CD4-positive, alpha-beta T cell (primary cell): ENCODE data around the gene PLA2G15. TPM values are rescaled to one million over a fixed set of nuclear protein-coding genes. Genes with fewer than 3 reads are reported as not detected.

Experiments
- ATAC-seq: fragments of 200-7000 bp; cut with Tn5 transposase; one replicate; pipeline ENCODE4 v1.10.0; 2022; ENCODE audit warnings: mild to moderate bottlenecking; ENCODE audit not compliant: poor library complexity
- CTCF ChIA-PET: fragments of 350-600 bp; sonication (Branson Sonifier 250); formaldehyde crosslinking; loops from one replicate; lab custom pipeline; 2021; ENCODE audit warnings: antibody characterized with exemption, inconsistent platforms; lab: Charles Lee
- POLR2A ChIA-PET: fragments of 350-600 bp; sonication (Branson Sonifier 250); formaldehyde crosslinking; loops from one replicate; lab custom pipeline; 2021; ENCODE audit warnings: antibody characterized with exemption, inconsistent platforms; lab: Charles Lee
- DNase-seq, 14 experiments: peaks; one replicate each; pipeline ENCODE4 v3.0.0-alpha.2; 2013 to 2020; ENCODE audit warnings: mixed read lengths in 2 of 14
- H3K27ac ChIP-seq, 2 donors: one replicate each; pipeline versions ENCODE4 v1.5.1 to v1.7.0; 2013; ENCODE audit warnings: low read length in 2 of 2, low read depth in 1 of 2, mild to moderate bottlenecking in 1 of 2
- H3K27me3 ChIP-seq, 2 experiments: 1 replicate in 1 of 2; 2 replicates in 1 of 2; pipeline versions ENCODE4 v1.6.1 to v1.7.0; 2013; ENCODE audit warnings: low read length in 2 of 2, control low read depth in 1 of 2, mild to moderate bottlenecking in 1 of 2, moderate library complexity in 1 of 2; ENCODE audit not compliant: insufficient read depth in 2 of 2, control insufficient read depth in 1 of 2
- H3K36me3 ChIP-seq: one replicate; pipeline ENCODE4 v1.6.1; 2013; ENCODE audit warnings: low read length, control low read depth; ENCODE audit not compliant: insufficient read depth
- H3K4me1 ChIP-seq: one replicate; pipeline ENCODE4 v1.6.1; 2013; ENCODE audit warnings: low read length, control low read depth; ENCODE audit not compliant: insufficient read depth
- H3K4me3 ChIP-seq: one replicate; pipeline ENCODE4 v1.5.1; 2013; ENCODE audit warnings: mild to moderate bottlenecking, low read length, moderate library complexity
- H3K9me3 ChIP-seq, 2 experiments: 1 replicate in 1 of 2; 2 replicates in 1 of 2; pipeline versions ENCODE4 v1.6.1 to v1.7.0; 2013; ENCODE audit warnings: low read length in 2 of 2, mild to moderate bottlenecking in 2 of 2, control low read depth in 1 of 2, moderate library complexity in 1 of 2; ENCODE audit not compliant: control insufficient read depth in 1 of 2, insufficient read depth in 1 of 2
- H3K27ac Mint-ChIP-seq: one replicate; pipeline ENCODE4 v1.8.0; 2020; ENCODE audit warnings: mixed read lengths
- H3K27me3 Mint-ChIP-seq: one replicate; pipeline ENCODE4 v1.8.0; 2021; ENCODE audit warnings: mixed read lengths
- H3K36me3 Mint-ChIP-seq: one replicate; pipeline ENCODE4 v1.8.0; 2021; ENCODE audit warnings: low read depth, mixed read lengths
- H3K4me1 Mint-ChIP-seq: one replicate; pipeline ENCODE4 v1.8.0; 2021; ENCODE audit warnings: low read depth, mixed read lengths
- H3K4me3 Mint-ChIP-seq: one replicate; pipeline ENCODE4 v1.8.0; 2020; ENCODE audit warnings: mild to moderate bottlenecking, mixed read lengths
- H3K9me3 Mint-ChIP-seq: one replicate; pipeline ENCODE4 v1.8.0; 2020; ENCODE audit warnings: mixed read lengths
- CTCF ChIP-seq: fragments of 200-600 bp; IDR thresholded peaks from one replicate; pipeline ENCODE4 v1.8.0; 2022; ENCODE audit warnings: antibody characterized with exemption, mild to moderate bottlenecking
- intact Hi-C, 2 experiments: fragments of 100-400 bp; cut with DNase I in 1 of 2; cut with micrococcal nuclease in 1 of 2; formaldehyde crosslinking; loops; one replicate each; pipeline versions ENCODE4 v1.15.1 to v1.9.0; 2023 to 2025; cut with DNase I, micrococcal nuclease
- polyA plus RNA-seq, 2 donors: library from polyadenylated mRNA; unstranded; fragments of 120-200 nt; gene quantifications; one replicate each; pipeline ENCODE4 v1.2.1, GENCODE V29; 2013
- total RNA-seq, 174 experiments: library from RNA in 2 of 174; stranded (reverse) in 2 of 174; gene quantifications; one replicate each; pipeline ENCODE4 v1.2.3 and lab custom pipeline; 2021 to 2026

Gene PLA2G15
- total RNA-seq (1 to 10 TPM; 4.3 to 4.7 TPM), total RNA-seq (lab: John Stamatoyannopoulos, UW) (2.5 to 16.0 (median 9.2) reads per million in 172 experiments)
- 7.0 TPM for polyA plus RNA-seq (2013, experiment 1 of 2)
- polyA plus RNA-seq (2013, experiment 2 of 2): 7.3 TPM

- Mint-ChIP-seq H3K4me1 (peaks cover 17% of the 10 kb centered on the region), H3K36me3 (peaks cover 14% of the 10 kb centered on the region), H3K4me3 (peak within 1 kb of the TSS; percentile 99), H3K27me3 (no peaks in the 10 kb centered on the region), H3K27ac (peak within 1 kb of the TSS; percentile 50), H3K9me3 (no peaks in the 10 kb centered on the region)
- Histone ChIP-seq H3K36me3 (no peaks in the 10 kb centered on the region), H3K27ac (peak within 1 kb of the TSS in 1 of 2 donors; percentile 21), H3K27me3 (no peaks in the 10 kb centered on the region), H3K4me1 (peaks cover 29% of the 10 kb centered on the region), H3K4me3 (peak within 1 kb of the TSS; percentile 94), H3K9me3 (no peaks in the 10 kb centered on the region)
- DNase-seq (peak; percentile 94 to 99 (median 96)), ATAC-seq (peak; percentile 99)
- no peak for TF ChIP-seq CTCF
- ChIA-PET POLR2A (interaction anchor here (0.6 to 2.5 kb wide), 11 partner anchors 9 to 247 kb away, joined by 3 to 13 read pairs (median 5); partner anchors contain the start of genes ESRP2, PRMT7, SLC7A6 and SLC7A6OS), CTCF (interaction anchor here (0.8 to 3.0 kb wide), 3 partner anchors 16 to 83 kb away, joined by 4 to 15 read pairs (median 12); partner anchors contain the start of gene SLC7A6)
- intact Hi-C loops: loop anchor here in 1 of 2 experiments (5.0 to 10.0 kb wide), 2 partner anchors 200 to 597 kb away; partner anchors contain the start of genes SMPD3 and TANGO6
These were observed at the start of gene PLA2G15 for GRCh38 chr16:68244903-68245853. PLA2G15 (plus strand) TSS chr16:68245373; CDS start chr16:68245427, 54 bp downstream.

GRCh38 chr16:68197250-68197649 lies 47.9 kb upstream of the PLA2G15 start:
- H3K4me1 Mint-ChIP-seq: peaks cover 22% of the 10 kb centered on the region

More at GRCh38 chr16:68197250-68197649, 47.9 kb upstream of the PLA2G15 start:
- CTCF ChIA-PET: interaction anchor here (0.7 kb wide), 1 partner anchor 104 kb away, joined by 3 read pairs; no protein-coding TSS in a partner anchor
- H3K27ac Mint-ChIP-seq: no peak overlapping the region
- no peaks in the 10 kb centered on the region for H3K4me1 ChIP-seq
- POLR2A ChIA-PET: no interaction called here
- H3K27ac ChIP-seq: no peak overlapping the region
- H3K36me3 Mint-ChIP-seq: peaks cover 51% of the 10 kb centered on the region
- no peaks in the 10 kb centered on the region for H3K27me3 Mint-ChIP-seq
- no peaks in the 10 kb centered on the region for H3K9me3 Mint-ChIP-seq
- no peak for DNase-seq
- H3K9me3 ChIP-seq: no peaks in the 10 kb centered on the region
- TF ChIP-seq CTCF: no peak
- H3K36me3 ChIP-seq: peaks cover 46% of the 10 kb centered on the region
- H3K4me3 ChIP-seq: no peak overlapping the region
- H3K4me3 Mint-ChIP-seq: no peak overlapping the region
- no peaks in the 10 kb centered on the region for H3K27me3 ChIP-seq
- ATAC-seq: no peak
- intact Hi-C loops: no loop called here
